HG02610 (cell line): ENCODE results near the gene MYOG.

ENCODE experiments used
- ATAC-seq: cut with Tn5 transposase; IDR thresholded peaks from one replicate; pipeline ENCODE4 v1.9.1; 2021; ENCODE audit warnings: mild to moderate bottlenecking, moderate library complexity; ENCODE audit not compliant: unreplicated experiment

MYOG gene

DNA sequence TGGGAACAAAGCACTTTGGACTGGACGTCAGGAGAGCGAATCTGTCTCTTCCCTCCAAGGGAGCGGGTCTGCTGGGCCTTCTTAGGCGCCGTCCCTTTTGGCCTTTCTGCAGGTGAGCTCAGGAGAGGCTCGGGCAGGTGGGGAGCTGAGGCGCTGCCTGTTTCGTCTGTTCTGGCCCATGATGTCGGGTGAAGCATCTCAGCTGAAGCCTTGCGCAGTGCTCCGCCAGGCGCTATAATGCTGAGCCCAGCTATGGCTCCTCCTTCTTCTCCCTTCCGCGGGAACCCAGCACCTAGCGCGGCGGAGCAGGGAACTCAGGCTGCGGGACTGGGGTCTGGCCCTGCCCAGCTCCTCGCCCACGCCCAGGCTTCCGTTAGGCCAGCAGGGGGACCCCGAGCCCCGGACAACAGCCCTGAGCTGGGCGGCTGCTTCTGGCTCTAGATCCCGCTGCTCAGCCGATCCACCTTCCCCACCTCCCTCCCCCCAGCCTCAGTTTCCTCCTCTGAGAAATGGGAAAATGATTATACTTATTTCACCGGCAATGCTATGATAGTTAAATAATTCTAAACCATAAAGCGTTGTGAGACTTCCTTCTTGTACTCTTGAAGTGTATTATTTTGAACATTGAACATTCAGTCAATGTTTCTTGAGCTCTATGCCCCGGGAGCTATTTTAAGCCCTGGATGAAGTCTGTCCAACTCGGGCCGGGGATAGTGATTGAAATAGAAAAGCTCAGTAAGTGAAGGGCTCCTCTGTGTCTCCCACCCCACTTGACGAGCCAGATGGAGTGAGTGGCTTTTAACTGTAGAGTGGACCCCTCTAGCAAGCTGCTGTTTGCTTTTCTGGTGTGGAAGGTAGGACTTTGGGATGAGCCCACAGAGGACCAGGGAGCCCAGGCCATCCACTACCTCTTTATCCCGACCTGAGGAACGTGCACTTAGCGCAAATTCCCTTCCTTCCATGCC is 32.1 kb upstream of the MYOG start:
- ATAC-seq, result no peak

GRCh38 chr1:203116091-203116820 is 30.4 kb upstream of the MYOG start:
- no peak for ATAC-seq

GRCh38 chr1:203114202-203114601 is 28.4 kb upstream of the MYOG start:
- no peak for ATAC-seq

- no peak for ATAC-seq
These were observed 27.5 kb upstream of the MYOG start for GRCh38 chr1:203113308-203113707.

GRCh38 chr1:203112475-203112874 is 26.7 kb upstream of the MYOG start:
- ATAC-seq, result no peak

GRCh38 chr1:203104789-203105390 is 19.1 kb upstream of the MYOG start:
- ATAC-seq, result no peak

DNA sequence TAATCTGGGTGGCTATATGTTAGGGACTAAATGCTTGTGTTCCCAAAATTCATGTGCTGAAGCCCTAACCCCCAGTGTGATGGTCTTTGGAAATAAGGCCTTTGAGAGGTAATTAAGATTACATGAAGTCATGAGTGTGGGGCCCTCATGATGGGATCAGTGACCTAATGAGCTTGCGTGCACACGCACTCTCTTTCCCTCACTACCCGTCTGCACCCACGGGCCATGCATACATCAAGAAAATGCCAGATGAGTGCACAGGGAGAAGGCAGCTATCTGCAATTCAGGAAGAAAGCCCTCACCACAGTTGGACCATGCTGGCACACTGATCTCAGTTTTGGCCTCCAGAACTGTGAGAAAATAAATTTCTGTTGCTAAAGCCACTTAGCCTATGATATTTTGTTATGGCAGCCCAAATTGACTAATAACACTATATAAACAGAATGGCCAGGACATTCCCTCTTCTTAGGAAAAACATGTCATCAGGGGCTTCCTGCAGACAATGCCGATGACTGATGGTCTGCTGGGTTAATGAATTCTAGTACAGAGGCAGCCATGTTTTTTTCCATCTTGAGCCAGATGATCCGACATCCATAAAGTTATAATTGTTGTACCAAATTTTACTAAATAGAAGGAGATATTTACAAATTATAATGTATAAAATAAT is 18.1 kb upstream of the MYOG start:
- no peak for ATAC-seq

- no peak for ATAC-seq
These were observed 17.4 kb upstream of the MYOG start for GRCh38 chr1:203103216-203103615.

DNA sequence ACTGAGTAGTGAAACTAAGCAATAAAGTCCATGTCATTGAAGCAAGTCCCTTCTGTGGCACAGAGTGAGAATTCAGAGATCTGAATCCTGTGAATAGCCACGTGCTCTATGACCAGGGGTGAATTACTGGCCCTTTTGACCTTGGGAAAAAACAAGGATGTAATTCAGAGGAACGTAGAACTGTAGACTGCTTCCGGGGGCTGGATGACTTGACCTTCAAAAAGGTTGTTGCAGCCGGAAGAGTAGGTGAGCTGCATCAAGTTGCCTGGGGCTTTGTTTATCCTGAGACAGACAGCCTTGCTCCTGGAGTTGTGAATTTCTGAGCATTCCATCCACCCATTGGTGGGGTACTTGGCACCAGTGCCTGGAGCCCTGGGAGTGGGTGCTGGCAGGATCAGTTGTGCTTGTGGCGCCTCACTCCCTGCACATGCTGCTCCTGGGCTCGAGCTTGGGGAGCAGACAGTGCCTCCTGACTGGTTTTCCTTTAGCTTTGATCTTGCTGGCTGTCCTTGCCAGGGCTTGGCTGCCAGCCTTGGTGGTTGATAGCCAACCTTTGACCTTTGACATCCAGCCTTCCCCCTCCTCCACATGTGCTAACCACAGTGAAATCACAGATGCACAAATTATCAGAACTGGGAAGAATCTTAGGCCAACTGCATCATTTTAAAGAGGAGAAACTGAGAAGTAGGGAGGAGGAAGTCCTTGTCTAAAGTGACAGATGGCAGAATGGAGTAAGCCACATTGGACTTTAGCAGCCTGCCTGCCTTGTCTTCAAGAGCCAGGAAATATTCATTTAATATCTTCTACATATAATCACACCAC is 16.2 kb upstream of the MYOG start:
- no peak for ATAC-seq

DNA sequence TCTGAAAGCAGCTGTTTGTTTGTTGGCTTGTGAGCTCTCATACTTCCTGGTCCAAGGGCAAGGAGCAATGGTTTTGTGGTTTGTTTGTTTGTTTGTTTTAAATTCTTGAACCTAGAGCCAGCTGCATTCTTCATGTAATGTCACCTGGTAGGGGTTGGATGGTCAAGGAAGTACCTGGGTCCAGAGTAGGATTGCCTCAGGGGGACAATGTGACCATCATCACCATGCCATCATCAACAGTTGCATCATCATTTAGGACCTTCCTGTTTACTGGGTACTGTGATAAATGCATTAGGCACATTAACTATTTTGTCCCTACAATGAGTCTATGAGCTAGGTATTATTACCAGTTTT is 14.7 kb upstream of the MYOG start:
- no peak for ATAC-seq

GRCh38 chr1:203099805-203100515 is 14.1 kb upstream of the MYOG start:
- no peak for ATAC-seq

DNA sequence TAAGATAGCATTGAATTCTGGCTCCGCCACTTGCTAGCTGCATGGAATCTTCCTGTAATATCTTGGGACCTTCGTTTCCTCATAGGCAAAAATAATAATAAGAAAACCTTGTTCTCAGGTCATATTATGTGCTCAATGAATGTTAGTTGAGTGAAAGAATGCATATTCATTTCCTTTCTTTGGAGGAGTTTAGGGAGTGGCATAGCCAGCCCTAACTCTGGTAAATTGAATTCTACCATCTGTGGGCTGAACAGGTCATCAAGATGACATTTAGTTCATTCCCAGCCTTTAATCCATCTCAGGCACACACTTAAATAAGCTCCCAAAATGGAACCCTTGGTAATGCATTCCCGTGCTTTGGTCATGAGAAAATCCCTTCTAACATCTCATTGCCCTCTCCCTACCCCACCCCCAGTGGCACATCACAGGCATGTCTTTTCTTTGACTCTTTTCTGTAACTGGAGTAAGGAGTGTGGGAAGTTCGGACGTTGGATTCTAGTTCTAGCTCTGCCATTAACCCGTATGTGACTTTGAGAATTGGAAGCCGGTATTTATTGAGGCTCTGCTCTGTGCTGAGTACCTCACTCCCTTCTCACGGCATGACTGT is 13.2 kb upstream of the MYOG start:
- ATAC-seq, result no peak

- no peak for ATAC-seq
These were observed 12.6 kb upstream of the MYOG start for GRCh38 chr1:203098445-203098844.

DNA sequence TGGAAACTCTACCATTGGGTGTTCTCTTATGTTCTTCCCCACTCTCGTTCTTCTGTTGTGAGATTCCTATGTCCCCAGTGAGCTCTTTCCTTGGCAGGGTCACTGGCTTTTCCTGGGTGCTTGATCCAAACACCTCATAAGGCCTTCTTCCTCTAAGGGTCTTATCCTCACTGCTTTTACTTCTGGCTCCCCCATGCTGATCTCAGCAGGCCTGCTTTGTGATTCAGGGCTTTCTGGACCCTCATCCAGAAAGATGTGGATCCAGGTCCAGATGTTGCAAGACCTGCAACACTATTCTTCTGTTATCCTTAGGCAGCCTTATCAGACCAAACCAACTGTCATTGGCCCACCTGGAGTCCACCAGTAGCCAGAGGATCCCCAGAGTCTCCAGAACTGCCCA is 11.2 kb upstream of the MYOG start:
- ATAC-seq, result no peak

GRCh38 chr1:203096566-203096965 is 10.8 kb upstream of the MYOG start:
- ATAC-seq, result no peak

- no peak for ATAC-seq
These were observed 9.4 kb upstream of the MYOG start for GRCh38 chr1:203095061-203095690.

GRCh38 chr1:203093754-203094410 is 8.1 kb upstream of the MYOG start:
- ATAC-seq, result no peak

- ATAC-seq, result no peak
These were observed 6.0 kb upstream of the MYOG start for GRCh38 chr1:203091761-203092330.
